HPDE6-E6E7 (cell line): ENCODE results near the gene MAP4K2.

Experiments used
- DNase-seq: peaks from one replicate; pipeline ENCODE4 v3.0.0; 2011; ENCODE audit warnings: missing footprints; ENCODE audit errors: extremely low spot score

Gene MAP4K2

GRCh38 chr11:64791781-64792291 is 11.2 kb downstream of the MAP4K2 start:
- DNase-seq, result no peak

GRCh38 chr11:64790205-64791095 is 12.6 kb downstream of the MAP4K2 start:
- no peak for DNase-seq

GRCh38 chr11:64789331-64790204 is 13.4 kb downstream of the MAP4K2 start:
- no peak for DNase-seq

- no peak for DNase-seq
Measured at GRCh38 chr11:64788321-64789215, 14.4 kb downstream of the MAP4K2 start.

- DNase-seq, result peak; percentile 64
Measured at GRCh38 chr11:64787526-64788320, 15.3 kb downstream of the MAP4K2 start.

GRCh38 chr11:64786308-64786707 is 16.7 kb downstream of the MAP4K2 start:
- DNase-seq, result no peak

- DNase-seq, result no peak
Measured at GRCh38 chr11:64784813-64785581, 18.0 kb downstream of the MAP4K2 start.

- DNase-seq, result peak; percentile 99
Measured at GRCh38 chr11:64778473-64779298, 24.3 kb downstream of the MAP4K2 start, which contains the start of gene SF1. Gene SF1 (minus strand): TSS chr11:64778542. CDS start chr11:64778392, 150 bp downstream.

- peak; percentile 44 for DNase-seq
Measured at GRCh38 chr11:64778223-64778472, 24.9 kb downstream of the MAP4K2 start.

- peak; percentile 90 for DNase-seq
Measured at GRCh38 chr11:64777449-64778222, 25.4 kb downstream of the MAP4K2 start.

GRCh38 chr11:64776875-64777274 is 26.1 kb downstream of the MAP4K2 start:
- no peak for DNase-seq

GRCh38 chr11:64776425-64776824 is 26.6 kb downstream of the MAP4K2 start:
- no peak for DNase-seq

- no peak for DNase-seq
Measured at GRCh38 chr11:64774144-64774543, 28.9 kb downstream of the MAP4K2 start.

GRCh38 chr11:64772303-64773018 is 30.6 kb downstream of the MAP4K2 start:
- DNase-seq, result no peak

GRCh38 chr11:64771861-64772260 is 31.2 kb downstream of the MAP4K2 start:
- no peak for DNase-seq

- DNase-seq, result no peak
Measured at GRCh38 chr11:64770120-64770519, 32.9 kb downstream of the MAP4K2 start.

GRCh38 chr11:64769283-64769682 is 33.7 kb downstream of the MAP4K2 start:
- no peak for DNase-seq

- no peak for DNase-seq
Measured at GRCh38 chr11:64768300-64768694, 34.7 kb downstream of the MAP4K2 start.
